H1 (cell line): ENCODE measurements around the gene TEN1. TPM values are rescaled to one million over a fixed set of nuclear protein-coding genes. Genes with fewer than 3 reads are reported as not detected.

Experiments used
- GABPA ChIP-seq: IDR thresholded peaks from 2 replicates; pipeline ENCODE4 v1.6.1; 2011; ENCODE audit warnings: mild to moderate bottlenecking, low read length, moderate library complexity, borderline replicate concordance; ENCODE audit not compliant: insufficient read depth
- KDM1A ChIP-seq: fragments of 200-600, 300-600 bp; sonication (generic); IDR thresholded peaks from 2 replicates; pipeline ENCODE4 v1.7.1; 2016; ENCODE audit warnings: mild to moderate bottlenecking, low read length, borderline replicate concordance
- TCF12 ChIP-seq: IDR thresholded peaks from 2 replicates; pipeline ENCODE4 v1.6.1; 2011; ENCODE audit warnings: low read depth, mild to moderate bottlenecking, low read length
- polyA plus RNA-seq, 7 experiments: library from polyadenylated mRNA; depleted of rRNA in 3 of 7; stranded (reverse) in 5 of 7; unstranded in 2 of 7; fragments of >200 nt in 5 of 7; fragments of 200-250 nt in 2 of 7; gene quantifications; 1 replicate in 5 of 7; 2 replicates in 1 of 7; 4 replicates in 1 of 7; pipeline versions ENCODE4 v1.2.1 to v1.2.3, GENCODE V29; 2011 to 2013; ENCODE audit warnings: missing spikeins in 2 of 7, mixed read lengths in 2 of 7
- total RNA-seq: library from RNA; stranded (reverse); fragmentation: NEBNext Ultra II Directional; extraction: Animal tissue kit (Norgen Biotek cat#: 25700); gene quantifications from 2 replicates; pipeline ENCODE4 v1.2.1, GENCODE V29; 2021
- TF ChIP-seq, protein P1 (sequence below): IDR thresholded peaks from 2 replicates; pipeline ENCODE4 v1.6.1; 2012; ENCODE audit warnings: low read length, inconsistent platforms

The TEN1 gene
- total and polyA plus RNA-seq, 2 of the 8 experiments (the other 6 are each of a cell fraction or from before 2014, with no cell fraction given) = 15.9 to 18.7 TPM

DNA sequence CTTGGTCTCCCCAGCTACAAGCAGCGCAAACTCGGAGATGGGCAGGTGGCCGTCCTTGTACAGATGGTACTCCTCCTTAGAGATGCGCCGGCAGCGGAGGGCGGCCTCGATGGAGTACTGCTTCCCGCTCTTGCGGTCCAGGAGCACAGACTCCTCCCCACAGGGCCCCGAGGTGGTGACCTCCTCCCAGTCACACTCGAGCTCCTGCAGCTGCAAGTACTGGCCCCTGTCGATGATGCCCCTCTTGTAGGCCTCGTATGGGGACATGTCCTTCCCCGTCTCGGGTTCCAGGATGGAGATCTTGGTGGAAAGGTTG is 28.8 kb downstream of the TEN1 start (continued):
- TF ChIP-seq, protein P1, sequence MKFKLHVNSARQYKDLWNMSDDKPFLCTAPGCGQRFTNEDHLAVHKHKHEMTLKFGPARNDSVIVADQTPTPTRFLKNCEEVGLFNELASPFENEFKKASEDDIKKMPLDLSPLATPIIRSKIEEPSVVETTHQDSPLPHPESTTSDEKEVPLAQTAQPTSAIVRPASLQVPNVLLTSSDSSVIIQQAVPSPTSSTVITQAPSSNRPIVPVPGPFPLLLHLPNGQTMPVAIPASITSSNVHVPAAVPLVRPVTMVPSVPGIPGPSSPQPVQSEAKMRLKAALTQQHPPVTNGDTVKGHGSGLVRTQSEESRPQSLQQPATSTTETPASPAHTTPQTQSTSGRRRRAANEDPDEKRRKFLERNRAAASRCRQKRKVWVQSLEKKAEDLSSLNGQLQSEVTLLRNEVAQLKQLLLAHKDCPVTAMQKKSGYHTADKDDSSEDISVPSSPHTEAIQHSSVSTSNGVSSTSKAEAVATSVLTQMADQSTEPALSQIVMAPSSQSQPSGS = no peak
- TF ChIP-seq KDM1A (no peak), TCF12 (no peak), GABPA (no peak)
